Endothelial cell of hepatic sinusoid (primary cell): ENCODE measurements around the gene KCNMB2.
"Not testable (repeated sequence)": the region's sequence is repeated elsewhere in the genome, so short reads cannot be mapped to it uniquely, and the experiment has no call there.

Experiments used
- in situ Hi-C: cut with HindIII; loops from 2 replicates; pipeline ENCODE4 v1.10.0; 2017; ENCODE audit warnings: low sequenced_read_pairs

Gene KCNMB2

GRCh38 chr3:178847190-178847589 lies 311.0 kb downstream of the KCNMB2 start:
- in situ Hi-C loops, result no loop called here

GRCh38 chr3:178849199-178849910 lies 313.1 kb downstream of the KCNMB2 start:
- in situ Hi-C loops, result no loop called here

- in situ Hi-C loops, result no loop called here
Observed at GRCh38 chr3:178850450-178851190, 314.4 kb downstream of the KCNMB2 start.

DNA sequence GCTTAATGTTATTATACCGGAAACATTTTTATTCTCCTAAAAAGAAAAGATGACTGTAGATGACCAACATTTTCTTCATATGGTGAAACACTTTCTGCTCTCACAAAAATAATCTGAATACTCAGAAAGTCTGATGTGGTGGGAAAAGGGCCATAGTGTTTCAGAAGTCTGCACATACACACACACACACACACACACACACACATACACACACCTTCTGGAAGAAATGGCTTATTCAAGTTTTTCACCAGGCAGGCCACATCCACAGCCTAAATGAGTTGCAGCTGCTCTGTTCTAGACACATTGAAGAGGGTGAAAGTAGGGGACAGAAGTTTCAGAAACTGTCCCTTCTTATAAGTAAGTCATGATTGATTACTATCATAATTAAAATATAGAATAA lies 315.3 kb downstream of the KCNMB2 start:
- in situ Hi-C loops, result no loop called here

DNA sequence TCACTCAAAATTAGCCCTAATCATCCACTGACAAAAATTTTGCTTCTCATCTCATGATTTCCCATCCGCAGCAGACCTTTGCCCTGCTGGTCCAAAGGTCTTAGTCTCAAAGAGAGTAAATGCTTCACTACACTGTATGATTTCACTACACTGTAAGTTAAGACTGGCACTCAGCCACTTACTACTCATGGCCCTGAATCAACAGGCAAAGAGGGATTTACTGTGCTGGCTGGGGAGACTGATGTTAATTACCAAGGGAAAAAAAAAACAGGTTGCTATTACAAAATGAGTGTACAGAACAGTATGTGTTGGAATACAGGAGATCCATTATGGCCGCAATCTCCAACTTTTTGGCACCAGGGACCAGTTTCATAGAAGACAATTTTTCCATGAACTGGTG lies 320.6 kb downstream of the KCNMB2 start:
- in situ Hi-C loops, result no loop called here

DNA sequence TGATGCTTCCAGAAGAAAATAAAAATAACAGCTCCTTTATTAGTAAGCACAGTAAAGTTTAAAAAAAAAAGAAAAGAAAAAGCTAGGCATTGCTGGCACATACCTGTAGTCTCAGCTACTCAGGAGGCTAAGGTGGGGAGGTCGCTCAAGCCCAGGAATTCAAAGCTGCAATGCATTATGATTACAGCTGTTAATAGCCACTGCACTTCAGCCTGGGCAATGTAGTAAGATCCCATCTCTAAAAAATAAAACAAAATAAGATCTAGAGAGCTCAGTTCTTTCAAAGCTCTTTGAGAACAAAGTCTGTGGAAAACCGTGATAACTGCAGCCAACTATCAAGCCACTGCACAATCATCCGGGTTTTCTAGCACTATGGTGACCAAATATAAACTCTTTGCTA lies 323.1 kb downstream of the KCNMB2 start:
- in situ Hi-C loops, result no loop called here

DNA sequence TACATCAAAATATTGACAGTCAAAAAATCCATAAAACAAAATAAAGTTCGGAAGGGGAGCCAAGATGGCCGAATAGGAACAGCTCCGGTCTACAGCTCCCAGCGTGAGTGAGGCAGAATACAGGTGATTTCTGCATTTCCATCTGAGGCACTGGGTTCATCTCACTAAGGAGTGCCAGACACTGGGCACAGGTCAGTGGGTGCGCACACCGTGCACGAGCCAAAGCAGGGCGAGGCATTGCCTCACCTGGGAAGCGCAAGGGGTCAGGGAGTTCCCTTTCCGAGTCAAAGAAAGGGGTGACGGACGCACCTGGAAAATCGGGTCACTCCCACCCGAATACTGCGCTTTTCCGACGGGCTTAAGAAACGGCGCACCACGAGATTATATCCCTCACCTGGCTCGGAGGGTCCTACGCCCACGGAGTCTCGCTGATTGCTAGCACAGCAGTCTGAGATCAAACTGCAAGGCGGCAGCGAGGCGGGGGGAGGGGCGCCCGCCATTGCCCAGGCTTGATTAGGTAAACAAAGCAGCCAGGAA lies 323.7 kb downstream of the KCNMB2 start:
- in situ Hi-C loops, result not testable (repeated sequence)

- in situ Hi-C loops, result no loop called here
Observed at GRCh38 chr3:178868681-178869080, 332.4 kb downstream of the KCNMB2 start.

- in situ Hi-C loops, result no loop called here
Observed at GRCh38 chr3:178870085-178870484, 333.8 kb downstream of the KCNMB2 start.

- in situ Hi-C loops, result no loop called here
Observed at GRCh38 chr3:178875157-178875556, 338.9 kb downstream of the KCNMB2 start.

- in situ Hi-C loops, result no loop called here
Observed at GRCh38 chr3:178875836-178876235, 339.6 kb downstream of the KCNMB2 start.

- in situ Hi-C loops, result no loop called here
Observed at GRCh38 chr3:178880274-178880673, 344.0 kb downstream of the KCNMB2 start.
